Keratinocyte (primary cell): ENCODE results near the gene ASXL2. TPM values are rescaled to one million over a fixed set of nuclear protein-coding genes. Genes with fewer than 3 reads are reported as not detected.

Experiments
- DNase-seq: peaks from one replicate; pipeline ENCODE4 v3.0.0-alpha.2; 2011; ENCODE audit warnings: low read depth, missing footprints, low spot score
- FAIRE-seq: peaks from 2 replicates; lab custom pipeline; 2011; peaks lifted over from hg19 to GRCh38; lab: Jason Lieb, UNC
- H2AFZ ChIP-seq: 2 replicates; pipeline ENCODE4 v1.6.0; 2012; ENCODE audit warnings: low read length, control low read depth, inconsistent platforms; ENCODE audit not compliant: control insufficient read depth
- H3K27ac ChIP-seq: 2 replicates; pipeline ENCODE4 v1.5.1; 2011; ENCODE audit warnings: low read length; ENCODE audit not compliant: control insufficient read depth, insufficient read depth
- H3K27me3 ChIP-seq: 3 replicates; pipeline ENCODE4 v1.6.0; 2011; ENCODE audit warnings: low read length; ENCODE audit not compliant: control insufficient read depth, insufficient read depth; ENCODE audit errors: extremely low read depth
- H3K36me3 ChIP-seq, 2 experiments: 2 replicates in 1 of 2; 3 replicates in 1 of 2; pipeline ENCODE4 v1.5.1; 2011; ENCODE audit warnings: low read length in 2 of 2, mild to moderate bottlenecking in 1 of 2; ENCODE audit not compliant: control insufficient read depth in 2 of 2, insufficient read depth in 2 of 2; ENCODE audit errors: extremely low read depth in 1 of 2
- H3K4me1 ChIP-seq: 3 replicates; pipeline ENCODE4 v1.5.1; 2011; ENCODE audit warnings: low read length; ENCODE audit not compliant: control insufficient read depth, insufficient read depth; ENCODE audit errors: extremely low read depth
- H3K4me2 ChIP-seq: 3 replicates; pipeline ENCODE4 v1.6.0; 2011; ENCODE audit warnings: low read depth, low read length; ENCODE audit not compliant: control insufficient read depth, insufficient read depth; ENCODE audit errors: extremely low read depth
- H3K4me3 ChIP-seq, 3 experiments: fragments of 200-600 bp in 1 of 3; sonication (generic) in 1 of 3; 2 replicates in 2 of 3; 3 replicates in 1 of 3; pipeline ENCODE4 v1.5.1; 2011 to 2016; ENCODE audit warnings: low read length in 3 of 3, mild to moderate bottlenecking in 3 of 3, control low read depth in 2 of 3, inconsistent platforms in 1 of 3, low read depth in 1 of 3, mixed read lengths in 1 of 3, mixed run types in 1 of 3, moderate library complexity in 1 of 3; ENCODE audit not compliant: control insufficient read depth in 2 of 3, insufficient read depth in 2 of 3; ENCODE audit errors: extremely low read depth in 1 of 3
- H3K79me2 ChIP-seq: 2 replicates; pipeline ENCODE4 v1.6.0; 2012; ENCODE audit warnings: low read length; ENCODE audit not compliant: control insufficient read depth, insufficient read depth
- H3K9ac ChIP-seq: 3 replicates; pipeline ENCODE4 v1.6.0; 2011; ENCODE audit warnings: low read length; ENCODE audit not compliant: control insufficient read depth, insufficient read depth; ENCODE audit errors: extremely low read depth
- H3K9me1 ChIP-seq: 3 replicates; pipeline ENCODE4 v1.6.0; 2011; ENCODE audit warnings: low read length; ENCODE audit not compliant: control insufficient read depth, insufficient read depth; ENCODE audit errors: extremely low read depth
- H3K9me3 ChIP-seq: 2 replicates; pipeline ENCODE4 v1.5.1; 2012; ENCODE audit warnings: low read depth, low read length; ENCODE audit not compliant: control insufficient read depth
- H4K20me1 ChIP-seq: 3 replicates; pipeline ENCODE4 v1.6.0; 2011; ENCODE audit warnings: low read length; ENCODE audit not compliant: control insufficient read depth, insufficient read depth; ENCODE audit errors: extremely low read depth
- CTCF ChIP-seq, 3 experiments: IDR thresholded peaks in 1 of 3; conservative IDR thresholded peaks in 1 of 3; optimal IDR thresholded peaks in 1 of 3; 2 replicates in 2 of 3; 3 replicates in 1 of 3; pipeline versions ENCODE3 to v1.5.1; 2011; ENCODE audit warnings: low read length in 3 of 3, mild to moderate bottlenecking in 3 of 3, moderate library complexity in 2 of 3, control low read depth in 1 of 3, inconsistent platforms in 1 of 3; ENCODE audit not compliant: insufficient read depth in 2 of 3; ENCODE audit errors: extremely low read depth in 1 of 3
- EZH2 ChIP-seq: IDR thresholded peaks from one replicate; pipeline ENCODE4 v1.6.1; 2012; ENCODE audit warnings: inconsistent platforms, mild to moderate bottlenecking, low read length, moderate library complexity
- dilution Hi-C: fragments of 300-500 bp; cut with MboI; formaldehyde crosslinking; loops from one replicate; pipeline ENCODE4 v1.7.0; 2020; ENCODE audit warnings: low sequenced_read_pairs; ENCODE audit not compliant: extremely low pct_ligation_motif_present
- polyA plus RNA-seq, 5 experiments: library from polyadenylated mRNA; depleted of rRNA in 3 of 5; stranded (reverse) in 3 of 5; stranded (forward) in 1 of 5; unstranded in 1 of 5; fragments of >200 nt; gene quantifications; 1 replicate in 1 of 5; 2 replicates in 3 of 5; 3 replicates in 1 of 5; pipeline versions ENCODE4 v1.2.1 to v1.2.3, GENCODE V29; 2011 to 2012; ENCODE audit warnings: missing spikeins in 2 of 5, low read depth in 1 of 5, low replicate concordance in 1 of 5

Gene ASXL2
- polyA plus RNA-seq, 1 donor (not counting 4 experiments of a cell fraction or from before 2014, with no cell fraction given) = 12.5 TPM

GRCh38 chr2:25894135-25894830, 16.0 kb upstream of the ASXL2 start:
- H3K79me2 ChIP-seq = no peaks in the 10 kb centered on the region
- no peaks in the 10 kb centered on the region for H3K27me3 ChIP-seq
- H3K9me3 ChIP-seq = no peaks in the 10 kb centered on the region
- H3K4me2 ChIP-seq = no peak overlapping the region
- DNase-seq = no peak
- TF ChIP-seq EZH2 (no peak), CTCF (optimal IDR thresholded peaks at IDR 0.05 in 1 of 3, IDR thresholded peaks at IDR 0.05 in 1 of 3, conservative IDR thresholded peaks at IDR 0.05 in 1 of 3; ENCODE audit: extremely low read depth in 1 of 3, insufficient read depth in 2 of 3, low read length in 3 of 3) (no peak)
- dilution Hi-C loops = no loop called here
- no peak overlapping the region for H3K9ac ChIP-seq
- no peaks in the 10 kb centered on the region for H4K20me1 ChIP-seq
- no peak for FAIRE-seq
- no peak overlapping the region for H3K27ac ChIP-seq
- H3K4me3 ChIP-seq = no peak overlapping the region
- H3K36me3 ChIP-seq = no peaks in the 10 kb centered on the region
- H3K4me1 ChIP-seq = no peaks in the 10 kb centered on the region
- no peaks in the 10 kb centered on the region for H3K9me1 ChIP-seq
- no peak overlapping the region for H2AFZ ChIP-seq

GRCh38 chr2:25891672-25892071, 13.4 kb upstream of the ASXL2 start:
- Histone ChIP-seq H3K27ac (no peak overlapping the region), H3K4me3 (no peak overlapping the region), H4K20me1 (no peaks in the 10 kb centered on the region), H3K27me3 (no peaks in the 10 kb centered on the region), H2AFZ (no peak overlapping the region), H3K36me3 (no peaks in the 10 kb centered on the region), H3K9me3 (no peaks in the 10 kb centered on the region), H3K9me1 (no peaks in the 10 kb centered on the region), H3K4me1 (no peaks in the 10 kb centered on the region), H3K4me2 (no peak overlapping the region), H3K79me2 (no peaks in the 10 kb centered on the region), H3K9ac (no peak overlapping the region)
- no peak for TF ChIP-seq EZH2
- TF ChIP-seq CTCF (optimal IDR thresholded peaks at IDR 0.05 in 1 of 3, IDR thresholded peaks at IDR 0.05 in 1 of 3, conservative IDR thresholded peaks at IDR 0.05 in 1 of 3; ENCODE audit: extremely low read depth in 1 of 3, insufficient read depth in 2 of 3, low read length in 3 of 3) = no peak
- dilution Hi-C loops = no loop called here
- no peak for FAIRE-seq
- DNase-seq = no peak
